HG02870 (cell line): ENCODE measurements around the gene DNMT3B.
"Not testable (repeated sequence)": the region's sequence is repeated elsewhere in the genome, so short reads cannot be mapped to it uniquely, and the experiment has no call there.

Experiments
- ATAC-seq: cut with Tn5 transposase; IDR thresholded peaks from one replicate; pipeline ENCODE4 v1.9.1; 2021; ENCODE audit warnings: mild to moderate bottlenecking, moderate library complexity; ENCODE audit not compliant: unreplicated experiment

Gene DNMT3B

GRCh38 chr20:32761831-32762753, at the start of gene DNMT3B:
Gene DNMT3B (plus strand): TSS chr20:32762385. CDS start chr20:32780324, 17,939 bp downstream.
- ATAC-seq, result peak; percentile 54

- no peak for ATAC-seq
Observed at GRCh38 chr20:32718749-32719348, 43.3 kb upstream of the DNMT3B start.

GRCh38 chr20:32727683-32728082, 34.5 kb upstream of the DNMT3B start:
- no peak for ATAC-seq

GRCh38 chr20:32728435-32728834, 33.8 kb upstream of the DNMT3B start:
- not testable (repeated sequence) for ATAC-seq

GRCh38 chr20:32729334-32729733, 32.9 kb upstream of the DNMT3B start:
- not testable (repeated sequence) for ATAC-seq

- ATAC-seq, result no peak
Observed at GRCh38 chr20:32731882-32732266, 30.3 kb upstream of the DNMT3B start.

GRCh38 chr20:32737371-32738223, 24.6 kb upstream of the DNMT3B start:
- ATAC-seq, result no peak

GRCh38 chr20:32741151-32741550, 21.0 kb upstream of the DNMT3B start:
- no peak for ATAC-seq

GRCh38 chr20:32742322-32743236, 19.6 kb upstream of the DNMT3B start:
- no peak for ATAC-seq

- no peak for ATAC-seq
Observed at GRCh38 chr20:32743237-32744112, 18.7 kb upstream of the DNMT3B start, which contains the start of gene COMMD7. Gene COMMD7 (minus strand): TSS chr20:32743467. CDS start chr20:32743391, 76 bp downstream.

- ATAC-seq, result no peak
Observed at GRCh38 chr20:32749914-32750637, 12.1 kb upstream of the DNMT3B start.

- ATAC-seq, result no peak
Observed at GRCh38 chr20:32751293-32751692, 10.9 kb upstream of the DNMT3B start.

GRCh38 chr20:32751702-32752457, 10.3 kb upstream of the DNMT3B start:
- no peak for ATAC-seq

- ATAC-seq, result no peak
Observed at GRCh38 chr20:32752458-32753250, 9.5 kb upstream of the DNMT3B start.

- no peak for ATAC-seq
Observed at GRCh38 chr20:32753731-32754130, 8.5 kb upstream of the DNMT3B start.

GRCh38 chr20:32756156-32756555, 6.0 kb upstream of the DNMT3B start:
- no peak for ATAC-seq

- ATAC-seq, result no peak
Observed at GRCh38 chr20:32761417-32761830, 761 bp upstream of the DNMT3B start.
